Activated effector memory CD4-positive, alpha-beta T cell treated with anti-CD3 and anti-CD28 coated beads, Interleukin-2, amount 50 U/mL, for 16 hours (primary cell): ENCODE measurements around the gene KCNE4.

Experiments used
- DNase-seq: peaks from one replicate; pipeline ENCODE4 v3.0.0-alpha.2; 2020

The KCNE4 gene

GRCh38 chr2:223051693-223052289 lies at the start of gene KCNE4:
KCNE4 (plus strand) TSS chr2:223052190; CDS start chr2:223052831, 641 bp downstream.
- DNase-seq = no peak

DNA sequence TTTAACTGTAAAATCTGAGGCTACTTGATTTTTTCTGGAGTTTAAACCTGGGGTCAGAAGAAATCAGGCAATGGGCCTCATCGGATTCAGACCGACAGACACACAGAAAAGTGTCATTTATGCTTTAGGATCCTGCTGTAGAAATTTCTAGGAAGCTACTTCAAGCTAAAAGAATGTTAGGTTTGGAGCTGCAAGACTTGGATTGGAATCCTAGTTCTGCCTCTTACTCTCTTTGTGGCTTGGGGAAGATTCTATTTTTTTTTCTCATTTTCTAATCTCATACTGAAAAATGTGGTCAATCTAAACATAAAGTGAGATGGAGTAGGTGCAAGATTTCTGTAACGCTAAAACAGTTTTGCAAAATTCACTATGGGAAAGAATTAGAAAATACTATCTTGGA lies 48.8 kb upstream of the KCNE4 start:
- no peak for DNase-seq

DNA sequence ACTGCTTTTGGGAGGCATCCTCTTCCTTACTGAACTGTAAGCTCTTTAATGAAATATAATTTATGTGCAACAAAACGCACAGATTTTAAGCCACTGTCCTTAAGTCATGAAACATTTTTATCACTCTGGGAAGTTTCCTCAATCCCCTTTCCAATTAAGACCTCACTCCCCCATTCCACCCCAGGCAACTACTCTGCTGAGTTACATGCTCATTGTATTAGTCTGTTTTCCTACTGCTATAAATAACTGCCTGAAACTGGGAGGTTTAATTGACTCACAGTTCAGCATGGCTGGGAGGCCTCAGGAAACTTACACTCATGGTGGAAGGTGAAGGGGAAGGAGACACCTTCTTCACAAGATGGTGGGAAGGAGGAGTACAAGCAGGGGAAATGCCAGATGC lies 46.5 kb upstream of the KCNE4 start:
- no peak for DNase-seq

DNA sequence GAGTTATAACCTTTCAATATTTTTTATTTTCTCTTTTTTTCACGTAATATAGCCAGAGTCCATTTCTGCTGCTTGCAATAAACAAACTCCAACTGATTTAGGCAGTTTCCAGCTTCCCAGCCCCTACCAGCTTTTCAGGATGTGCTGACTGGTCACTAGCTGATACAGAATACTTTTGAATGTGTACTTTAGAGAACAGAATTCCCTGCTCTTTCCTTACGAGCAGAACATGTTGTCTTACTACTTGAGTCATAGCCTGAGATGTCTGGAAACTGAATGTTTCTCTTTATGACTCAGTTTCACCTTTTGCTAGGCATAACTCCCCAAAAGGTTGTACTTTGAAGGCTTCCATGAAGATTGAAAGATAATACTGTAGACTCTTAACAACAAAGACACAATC lies 44.5 kb upstream of the KCNE4 start:
- no peak for DNase-seq

DNA sequence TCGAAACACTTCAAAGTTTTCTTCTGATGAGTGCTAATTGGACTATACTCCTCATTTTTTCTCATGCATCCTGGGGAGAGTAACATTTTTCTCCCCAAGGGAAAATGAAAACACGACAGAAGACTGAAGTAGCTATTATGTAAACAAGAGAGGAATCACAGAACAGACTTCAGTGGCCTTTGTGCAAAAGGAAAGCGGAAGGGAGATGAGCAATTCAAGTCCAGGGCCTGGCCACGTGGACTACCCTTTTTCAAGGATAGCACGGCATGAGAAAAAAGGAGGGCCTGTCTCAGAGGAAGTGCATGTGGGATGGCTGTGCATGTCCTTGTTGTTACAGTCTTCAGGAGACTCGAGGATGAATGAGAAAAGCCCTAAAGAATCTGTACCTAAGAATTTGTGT lies 43.8 kb upstream of the KCNE4 start:
- no peak for DNase-seq

- DNase-seq = no peak
These were observed 43.0 kb upstream of the KCNE4 start for GRCh38 chr2:223008956-223009355.

GRCh38 chr2:223010641-223011040 lies 41.3 kb upstream of the KCNE4 start:
- DNase-seq = no peak

GRCh38 chr2:223012291-223012690 lies 39.7 kb upstream of the KCNE4 start:
- no peak for DNase-seq

DNA sequence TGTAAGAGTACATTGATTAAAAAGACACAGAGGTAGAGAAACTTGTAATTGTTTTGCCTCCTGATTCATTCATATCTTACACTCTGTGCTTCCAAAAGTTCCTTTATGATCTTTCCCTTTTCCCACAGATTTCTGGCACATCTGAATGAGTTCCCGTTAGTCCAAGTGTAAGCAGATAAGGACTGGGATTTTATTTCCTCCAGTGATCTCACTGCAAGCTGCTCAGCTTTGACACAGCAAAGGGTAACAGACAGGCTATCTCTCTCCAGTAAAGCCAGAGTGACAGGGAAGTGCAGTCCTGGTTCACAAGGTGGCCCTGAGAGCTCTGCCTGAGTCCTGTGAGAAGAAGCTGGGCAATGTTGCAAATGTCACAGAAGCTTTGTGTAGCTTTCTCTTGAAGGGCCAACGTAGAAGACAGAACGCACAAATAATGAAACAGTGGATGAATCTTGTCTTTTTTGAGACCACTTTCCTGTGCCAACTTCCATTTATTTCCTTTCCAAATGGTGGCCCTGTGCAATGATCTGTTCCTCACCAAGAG lies 32.5 kb upstream of the KCNE4 start:
- no peak for DNase-seq

GRCh38 chr2:223019987-223020717 lies 31.8 kb upstream of the KCNE4 start:
- DNase-seq = no peak

DNA sequence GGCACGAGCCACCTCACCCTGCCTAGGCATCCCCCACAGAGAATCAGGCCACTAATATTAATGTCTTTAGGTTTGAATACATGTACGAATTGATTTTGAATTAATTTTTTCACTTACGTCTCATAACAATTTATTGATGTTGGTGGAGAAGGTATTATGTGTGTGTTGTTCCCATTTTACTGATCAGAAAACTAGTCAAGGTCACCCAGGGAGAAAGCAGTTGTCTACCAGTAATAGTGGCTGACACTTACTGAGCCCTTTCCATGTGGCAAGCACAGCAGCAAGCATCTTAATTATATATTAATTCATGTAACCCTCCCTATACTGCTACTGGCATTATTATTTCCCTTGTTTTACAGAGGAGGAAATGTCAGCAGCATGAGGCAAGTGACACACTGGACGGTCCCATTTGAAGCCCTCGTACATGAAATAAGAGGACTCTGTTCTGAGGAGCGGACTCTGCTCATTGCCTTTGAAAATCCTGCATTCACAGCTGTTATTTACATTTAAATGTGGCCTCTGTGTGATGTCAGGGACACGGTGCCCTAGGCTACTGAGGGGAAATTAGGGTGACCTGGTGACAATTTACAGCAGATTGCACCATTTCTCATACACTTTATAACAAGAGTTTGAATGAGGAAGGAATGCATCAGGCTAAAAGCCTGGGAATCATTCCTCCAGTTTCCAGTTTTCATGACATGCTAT lies 30.9 kb upstream of the KCNE4 start:
- no peak for DNase-seq

DNA sequence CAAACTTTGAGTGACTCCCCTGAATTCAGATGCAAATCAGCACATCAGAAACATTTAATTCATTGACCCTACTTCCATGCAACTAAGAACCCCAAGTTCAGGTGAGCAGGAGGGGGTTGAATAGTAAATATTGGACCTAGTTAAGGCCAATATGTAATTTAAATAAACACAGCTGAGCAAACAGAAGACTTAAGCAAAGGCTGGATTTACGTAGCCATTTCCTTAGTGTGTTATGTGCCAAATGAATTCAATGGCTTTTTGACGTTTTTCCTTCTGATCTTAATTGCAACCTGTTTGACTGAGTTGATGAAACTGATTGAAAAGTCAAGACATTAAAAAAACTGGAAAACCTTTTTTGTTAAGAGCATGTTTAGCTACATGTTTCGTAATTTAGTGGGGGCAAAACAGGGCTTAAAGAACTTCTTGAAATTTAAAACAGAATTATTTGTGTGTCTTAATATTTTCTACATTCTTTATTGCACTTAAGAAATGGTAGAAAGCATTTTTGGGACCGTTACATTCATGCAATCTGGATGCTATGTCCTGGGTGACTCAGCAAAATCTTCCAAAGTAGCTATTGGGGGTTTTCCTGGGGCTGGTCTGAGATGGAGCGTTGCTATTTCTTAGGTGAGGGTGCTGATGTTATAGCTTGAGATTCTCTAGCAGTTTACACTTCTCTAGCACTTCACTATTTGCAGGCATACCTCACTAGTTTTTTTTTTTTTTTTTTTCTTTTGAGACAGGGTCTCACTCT lies 25.5 kb upstream of the KCNE4 start:
- no peak for DNase-seq

DNA sequence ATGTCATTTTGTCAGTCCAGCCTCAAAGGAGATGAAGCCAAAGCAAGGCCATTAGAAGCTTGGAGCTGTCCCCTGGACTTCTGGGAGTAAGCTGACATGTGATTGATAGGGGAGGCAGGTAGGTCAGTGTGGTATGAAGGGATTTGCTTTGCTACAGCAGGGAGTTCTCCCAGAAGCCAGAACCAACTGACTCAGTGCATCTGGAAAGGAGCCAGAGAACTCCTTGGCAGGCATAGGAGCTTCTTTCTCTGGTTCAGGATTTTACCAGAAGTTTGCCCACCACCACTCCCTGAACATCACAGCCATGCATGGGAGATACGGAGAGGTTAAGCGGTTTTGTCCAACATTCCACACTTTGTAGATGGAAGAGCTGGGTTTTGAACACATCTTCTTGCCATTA lies 24.5 kb upstream of the KCNE4 start:
- no peak for DNase-seq

GRCh38 chr2:223029287-223029686 lies 22.7 kb upstream of the KCNE4 start:
- DNase-seq = no peak

DNA sequence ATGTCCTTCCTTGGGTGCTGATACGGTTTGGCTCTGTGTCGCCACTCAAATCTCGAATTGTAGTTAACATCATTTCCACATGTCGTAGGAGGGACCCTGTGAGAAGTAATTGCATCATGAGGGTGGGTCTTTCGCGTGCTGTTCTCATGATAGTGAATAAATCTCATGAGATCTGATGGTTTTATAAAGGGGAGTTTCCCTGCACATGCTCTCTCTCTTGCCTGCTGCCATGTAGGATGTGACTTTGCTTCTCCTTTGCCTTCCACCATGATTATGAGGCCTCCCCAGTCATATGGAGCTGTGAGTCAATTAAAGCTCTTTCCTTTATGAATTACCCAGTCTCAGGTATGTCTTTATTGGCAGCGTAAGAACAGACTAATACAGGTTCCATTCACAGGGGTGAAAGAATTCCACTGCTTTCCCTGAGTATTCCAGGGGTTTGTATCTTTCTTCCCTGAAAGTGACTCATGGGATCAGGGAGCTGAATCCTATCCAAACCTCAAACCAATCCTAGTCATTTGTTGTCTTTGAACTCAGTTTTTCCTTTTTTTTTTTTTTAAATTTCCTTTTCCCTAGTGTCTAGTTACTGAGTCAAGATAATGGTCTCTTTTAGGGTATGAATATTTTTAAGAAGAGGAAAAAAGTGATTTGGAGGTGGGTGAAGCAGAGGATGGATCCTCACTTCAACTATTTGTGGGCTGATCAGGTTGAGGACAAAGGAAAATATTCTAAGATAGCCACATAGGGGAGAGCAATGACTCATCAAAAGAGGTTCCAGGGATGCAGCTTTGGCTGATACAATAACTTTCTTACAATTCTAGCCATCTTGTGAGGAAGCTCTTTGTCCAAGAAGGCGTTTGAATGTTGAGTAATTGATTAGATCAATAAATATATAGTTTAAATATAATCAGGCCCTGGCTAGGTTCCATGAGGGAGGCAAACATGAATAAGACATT lies 19.5 kb upstream of the KCNE4 start:
- DNase-seq = no peak

GRCh38 chr2:223034221-223034975 lies 17.6 kb upstream of the KCNE4 start:
- DNase-seq = no peak

DNA sequence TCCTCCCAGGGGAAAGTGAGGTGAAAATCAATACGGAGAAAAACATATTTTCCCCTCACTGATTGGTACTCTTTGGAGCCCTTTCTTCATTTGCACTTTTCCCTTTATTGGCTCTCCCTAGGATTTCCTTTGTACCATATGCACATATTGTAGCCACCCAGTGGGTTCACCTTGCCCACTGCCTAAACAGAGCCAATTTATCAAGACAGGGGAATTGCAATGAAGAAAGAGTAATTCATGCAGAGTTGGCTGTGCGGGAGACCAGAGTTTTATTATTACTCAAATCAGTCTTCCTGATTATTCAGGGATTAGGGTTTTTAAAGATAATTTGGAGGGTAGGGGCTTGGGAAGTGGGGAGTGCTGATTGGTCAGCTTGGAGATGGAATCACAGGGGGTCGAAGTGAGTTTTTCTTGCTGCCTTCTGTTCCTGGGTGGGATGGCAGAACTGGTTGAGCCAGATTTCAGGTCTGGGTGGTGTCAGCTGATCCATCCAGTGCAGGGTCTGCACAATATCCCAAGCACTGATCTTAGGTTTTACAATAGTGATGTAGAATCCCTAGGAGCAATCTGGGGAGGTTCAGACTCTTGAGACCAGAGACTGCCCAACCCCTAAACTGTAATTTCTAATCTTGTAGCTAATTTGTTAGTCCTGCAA lies 15.1 kb upstream of the KCNE4 start:
- DNase-seq = no peak

- DNase-seq = no peak
These were observed 14.6 kb upstream of the KCNE4 start for GRCh38 chr2:223037445-223037800.

DNA sequence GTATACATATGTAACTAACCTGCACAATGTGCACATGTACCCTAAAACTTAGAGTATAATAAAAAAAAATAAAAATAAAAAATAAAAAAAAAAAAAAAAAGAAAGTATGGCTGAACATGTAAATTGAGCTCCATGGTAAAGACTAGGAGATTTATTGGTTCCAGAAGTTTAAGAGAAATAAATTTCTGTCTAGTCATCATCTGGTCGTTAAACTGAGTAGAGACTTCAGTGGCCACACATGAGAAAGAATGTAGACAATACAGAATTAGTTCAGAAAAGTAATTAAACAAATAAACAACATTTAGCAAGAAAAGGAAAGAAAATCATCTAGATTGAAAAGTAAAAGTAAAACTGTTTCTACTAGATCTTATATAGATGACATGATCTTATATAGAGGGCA lies 12.4 kb upstream of the KCNE4 start:
- no peak for DNase-seq

- no peak for DNase-seq
These were observed 11.5 kb upstream of the KCNE4 start for GRCh38 chr2:223040527-223040926.
